Right ventricle myocardium inferior (tissue), 1 donor: ENCODE data around the gene MAP3K4. TPM values are rescaled to one million over a fixed set of nuclear protein-coding genes. Genes with fewer than 3 reads are reported as not detected.

Source experiments
- ATAC-seq: fragments of 200-7000 bp; cut with Tn5 transposase; one replicate; pipeline ENCODE4 v1.9.1; 2020; ENCODE audit warnings: mild to moderate bottlenecking, moderate library complexity
- DNase-seq: peaks from one replicate; pipeline ENCODE4 v3.0.0; 2021; ENCODE audit errors: missing footprints
- intact Hi-C: fragments of 100-400 bp; cut with DNase I; formaldehyde crosslinking; loops from one replicate; pipeline ENCODE4 v1.11.0; 2022
- total RNA-seq: library from RNA; stranded (reverse); fragmentation: NEBNext Ultra II Directional; extraction: Animal tissue kit (Norgen Biotek cat#: 25700); gene quantifications from one replicate; pipeline ENCODE4 v1.2.1, GENCODE V29; 2021
- donor health status: DM: no; HTN: yes; CAD: no; lungs with severe emphysema.

The MAP3K4 gene
- total RNA-seq, 1 donor from 2014 or later: 49.0 TPM

GRCh38 chr6:161024364-161024920 is 32.9 kb downstream of the MAP3K4 start:
- intact Hi-C loops: no loop called here
- ATAC-seq (no peak), DNase-seq (no peak)

- DNase-seq: no peak
- no peak for ATAC-seq
- intact Hi-C loops: no loop called here
These were observed 35.8 kb downstream of the MAP3K4 start for GRCh38 chr6:161027385-161027784.

- intact Hi-C loops: no loop called here
- no peak for ATAC-seq
- DNase-seq: no peak
These were observed 37.7 kb downstream of the MAP3K4 start for GRCh38 chr6:161029195-161029809.

GRCh38 chr6:161031721-161032495 is 40.3 kb downstream of the MAP3K4 start:
- ATAC-seq: no peak
- intact Hi-C loops: no loop called here
- no peak for DNase-seq

GRCh38 chr6:161033667-161034066 is 42.1 kb downstream of the MAP3K4 start:
- no peak for ATAC-seq
- DNase-seq: no peak
- intact Hi-C loops: no loop called here

- DNase-seq: no peak
- intact Hi-C loops: no loop called here
- no peak for ATAC-seq
These were observed 43.8 kb downstream of the MAP3K4 start for GRCh38 chr6:161035182-161035980.

GRCh38 chr6:161035981-161036263 is 44.4 kb downstream of the MAP3K4 start:
- ATAC-seq (no peak), DNase-seq (no peak)
- intact Hi-C loops: no loop called here

- intact Hi-C loops: no loop called here
- ATAC-seq (no peak), DNase-seq (no peak)
These were observed 46.3 kb downstream of the MAP3K4 start for GRCh38 chr6:161037873-161038228.

- DNase-seq (no peak), ATAC-seq (peak; percentile 84)
- intact Hi-C loops: no loop called here
These were observed 46.9 kb downstream of the MAP3K4 start for GRCh38 chr6:161038229-161039031.

- no peak for ATAC-seq
- intact Hi-C loops: no loop called here
- DNase-seq: no peak
These were observed 49.7 kb downstream of the MAP3K4 start for GRCh38 chr6:161041274-161041673.

GRCh38 chr6:161044335-161044734 is 52.8 kb downstream of the MAP3K4 start:
- ATAC-seq: no peak
- DNase-seq: no peak
- intact Hi-C loops: no loop called here

- ATAC-seq (no peak), DNase-seq (no peak)
- intact Hi-C loops: no loop called here
These were observed 57.1 kb downstream of the MAP3K4 start for GRCh38 chr6:161048641-161049040.

GRCh38 chr6:161050134-161050765 is 58.7 kb downstream of the MAP3K4 start:
- DNase-seq (no peak), ATAC-seq (no peak)
- intact Hi-C loops: no loop called here

- no peak for ATAC-seq
- no peak for DNase-seq
- intact Hi-C loops: no loop called here
These were observed 61.5 kb downstream of the MAP3K4 start for GRCh38 chr6:161053103-161053502.

- intact Hi-C loops: no loop called here
- ATAC-seq (no peak), DNase-seq (no peak)
These were observed 63.3 kb downstream of the MAP3K4 start for GRCh38 chr6:161054876-161055275.

- no peak for DNase-seq
- ATAC-seq: no peak
- intact Hi-C loops: no loop called here
These were observed 64.9 kb downstream of the MAP3K4 start for GRCh38 chr6:161056451-161056850.

GRCh38 chr6:161057103-161058091 is 65.8 kb downstream of the MAP3K4 start:
- no peak for DNase-seq
- intact Hi-C loops: no loop called here
- no peak for ATAC-seq
